ENCODE measurements around the gene FBXO17. TPM values are rescaled to one million over a fixed set of nuclear protein-coding genes. Genes with fewer than 3 reads are reported as not detected.
A peak's percentile ranks its signal among the peaks of the same experiment; 100 is the strongest.

The FBXO17 gene
- total RNA-seq, 1 experiment from 2014 or later: 16.8 TPM

GRCh38 chr19:38975861-38976271 lies 324 bp upstream of the FBXO17 start (continued):
- TF ChIP-seq HMGXB4 (CRISPR knock-in tag; IDR thresholded peaks at IDR 0.05): no peak

DNA sequence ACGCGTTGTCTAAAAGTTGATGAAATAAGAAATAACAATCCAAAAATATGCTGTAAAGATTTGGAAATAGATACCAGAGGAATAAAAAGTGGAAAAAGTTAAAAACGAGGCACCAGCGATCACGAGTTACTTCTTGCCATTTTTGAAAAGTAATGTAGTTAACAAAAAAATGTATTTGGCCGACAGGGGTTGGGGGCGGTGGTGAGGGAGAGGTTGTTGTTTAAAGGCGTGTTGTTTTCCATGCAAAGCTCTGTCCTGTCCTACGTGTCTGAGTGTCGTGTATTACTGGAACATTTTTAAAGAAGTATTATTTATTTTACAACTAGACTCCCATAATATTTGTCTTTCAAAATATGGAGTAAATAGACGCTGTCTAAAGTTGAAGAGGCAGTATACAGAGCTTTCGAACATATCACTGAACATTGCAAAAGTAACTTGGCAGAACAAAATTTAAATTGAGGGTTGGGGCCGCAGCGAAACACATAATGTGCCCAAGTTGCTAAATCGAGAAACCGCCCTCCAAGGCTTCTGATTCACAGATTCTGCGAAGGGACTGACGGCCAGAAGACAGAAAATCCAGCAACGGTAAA lies 823 bp downstream of the FBXO17 start:
- DNase-seq (ENCODE audit: low spot score): no peak
- Mint-ChIP-seq H3K36me3 (peaks cover 9% of the 10 kb centered on the region; the same call in 1 of the 2 replicates), H3K9me3 (peaks cover under 1% of the 10 kb centered on the region; the same call in 1 of the 2 replicates), H3K27me3 (ENCODE audit: low read depth) (no peaks in the 10 kb centered on the region), H3K4me1 (peaks cover 15% of the 10 kb centered on the region), H3K4me3 (peak overlapping the region; percentile 84), H3K27ac (peak overlapping the region; percentile 55)
- CTCF ChIA-PET: interaction anchor here (0.6 to 4.5 kb wide), 10 partner anchors 13 to 1169 kb away, joined by 3 to 55 read pairs (median 14); partner anchors contain the start of genes FBXO27, MRPS12 and SARS2
- no peak for TF ChIP-seq ZSCAN18 (CRISPR knock-in tag; IDR thresholded peaks at IDR 0.05)
- POLR2A ChIA-PET: interaction anchor here (1.4 kb wide), 1 partner anchor 44 kb away, joined by 4 read pairs; the partner anchor contains the start of genes MRPS12 and SARS2
- ATAC-seq: no peak

GRCh38 chr19:38971672-38972071 lies 3.9 kb downstream of the FBXO17 start:
- Mint-ChIP-seq H3K4me3 (no peak overlapping the region), H3K9me3 (no peaks in the 10 kb centered on the region), H3K4me1 (peaks cover 15% of the 10 kb centered on the region), H3K27ac (no peak overlapping the region), H3K27me3 (ENCODE audit: low read depth) (no peaks in the 10 kb centered on the region), H3K36me3 (peaks cover 13% of the 10 kb centered on the region; the same call in 1 of the 2 replicates)
- CTCF ChIA-PET: interaction anchor here (0.9 kb wide), 1 partner anchor 10 kb away, joined by 5 read pairs; no protein-coding TSS in a partner anchor
- POLR2A ChIA-PET: no interaction called here
- TF ChIP-seq GTF2I (CRISPR knock-in tag; conservative IDR thresholded peaks at IDR 0.05) (no peak), TEAD4 (CRISPR knock-in tag; IDR thresholded peaks at IDR 0.05) (no peak), ATF1 (CRISPR knock-in tag; IDR thresholded peaks at IDR 0.05) (no peak), MXD4 (CRISPR knock-in tag; IDR thresholded peaks at IDR 0.05; ENCODE audit: borderline replicate concordance) (no peak), ETV6 (CRISPR knock-in tag; IDR thresholded peaks at IDR 0.05) (no peak), ZNF263 (CRISPR knock-in tag; IDR thresholded peaks at IDR 0.05; ENCODE audit: low read depth) (no peak), KAT7 (CRISPR knock-in tag; IDR thresholded peaks at IDR 0.05; ENCODE audit: borderline replicate concordance) (no peak), ZNF317 (CRISPR knock-in tag; IDR thresholded peaks at IDR 0.05; ENCODE audit: borderline replicate concordance, low read depth) (no peak), NFYB (CRISPR knock-in tag; conservative IDR thresholded peaks at IDR 0.05; ENCODE audit: low read depth) (no peak), ATF6 (CRISPR knock-in tag; IDR thresholded peaks at IDR 0.05) (no peak)
- TF ChIP-seq, protein P1, sequence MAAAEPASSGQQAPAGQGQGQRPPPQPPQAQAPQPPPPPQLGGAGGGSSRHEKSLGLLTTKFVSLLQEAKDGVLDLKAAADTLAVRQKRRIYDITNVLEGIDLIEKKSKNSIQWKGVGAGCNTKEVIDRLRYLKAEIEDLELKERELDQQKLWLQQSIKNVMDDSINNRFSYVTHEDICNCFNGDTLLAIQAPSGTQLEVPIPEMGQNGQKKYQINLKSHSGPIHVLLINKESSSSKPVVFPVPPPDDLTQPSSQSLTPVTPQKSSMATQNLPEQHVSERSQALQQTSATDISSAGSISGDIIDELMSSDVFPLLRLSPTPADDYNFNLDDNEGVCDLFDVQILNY (CRISPR knock-in tag; IDR thresholded peaks at IDR 0.05): no peak
- TF ChIP-seq, protein P2, sequence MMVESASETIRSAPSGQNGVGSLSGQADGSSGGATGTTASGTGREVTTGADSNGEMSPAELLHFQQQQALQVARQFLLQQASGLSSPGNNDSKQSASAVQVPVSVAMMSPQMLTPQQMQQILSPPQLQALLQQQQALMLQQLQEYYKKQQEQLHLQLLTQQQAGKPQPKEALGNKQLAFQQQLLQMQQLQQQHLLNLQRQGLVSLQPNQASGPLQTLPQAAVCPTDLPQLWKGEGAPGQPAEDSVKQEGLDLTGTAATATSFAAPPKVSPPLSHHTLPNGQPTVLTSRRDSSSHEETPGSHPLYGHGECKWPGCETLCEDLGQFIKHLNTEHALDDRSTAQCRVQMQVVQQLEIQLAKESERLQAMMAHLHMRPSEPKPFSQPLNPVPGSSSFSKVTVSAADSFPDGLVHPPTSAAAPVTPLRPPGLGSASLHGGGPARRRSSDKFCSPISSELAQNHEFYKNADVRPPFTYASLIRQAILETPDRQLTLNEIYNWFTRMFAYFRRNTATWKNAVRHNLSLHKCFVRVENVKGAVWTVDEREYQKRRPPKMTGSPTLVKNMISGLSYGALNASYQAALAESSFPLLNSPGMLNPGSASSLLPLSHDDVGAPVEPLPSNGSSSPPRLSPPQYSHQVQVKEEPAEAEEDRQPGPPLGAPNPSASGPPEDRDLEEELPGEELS (CRISPR knock-in tag; IDR thresholded peaks at IDR 0.05): no peak
- TF ChIP-seq, protein P3, sequence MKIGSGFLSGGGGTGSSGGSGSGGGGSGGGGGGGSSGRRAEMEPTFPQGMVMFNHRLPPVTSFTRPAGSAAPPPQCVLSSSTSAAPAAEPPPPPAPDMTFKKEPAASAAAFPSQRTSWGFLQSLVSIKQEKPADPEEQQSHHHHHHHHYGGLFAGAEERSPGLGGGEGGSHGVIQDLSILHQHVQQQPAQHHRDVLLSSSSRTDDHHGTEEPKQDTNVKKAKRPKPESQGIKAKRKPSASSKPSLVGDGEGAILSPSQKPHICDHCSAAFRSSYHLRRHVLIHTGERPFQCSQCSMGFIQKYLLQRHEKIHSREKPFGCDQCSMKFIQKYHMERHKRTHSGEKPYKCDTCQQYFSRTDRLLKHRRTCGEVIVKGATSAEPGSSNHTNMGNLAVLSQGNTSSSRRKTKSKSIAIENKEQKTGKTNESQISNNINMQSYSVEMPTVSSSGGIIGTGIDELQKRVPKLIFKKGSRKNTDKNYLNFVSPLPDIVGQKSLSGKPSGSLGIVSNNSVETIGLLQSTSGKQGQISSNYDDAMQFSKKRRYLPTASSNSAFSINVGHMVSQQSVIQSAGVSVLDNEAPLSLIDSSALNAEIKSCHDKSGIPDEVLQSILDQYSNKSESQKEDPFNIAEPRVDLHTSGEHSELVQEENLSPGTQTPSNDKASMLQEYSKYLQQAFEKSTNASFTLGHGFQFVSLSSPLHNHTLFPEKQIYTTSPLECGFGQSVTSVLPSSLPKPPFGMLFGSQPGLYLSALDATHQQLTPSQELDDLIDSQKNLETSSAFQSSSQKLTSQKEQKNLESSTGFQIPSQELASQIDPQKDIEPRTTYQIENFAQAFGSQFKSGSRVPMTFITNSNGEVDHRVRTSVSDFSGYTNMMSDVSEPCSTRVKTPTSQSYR (CRISPR knock-in tag; IDR thresholded peaks at IDR 0.05): no peak
- no peak for DNase-seq (ENCODE audit: low spot score)
- ATAC-seq: no peak

Data from WTC11 (cell line).